Activated T-cell treated with anti-CD3 and anti-CD28 coated beads, Interleukin-2, amount 50 U/mL, for 48 hours (primary cell): ENCODE data around the gene DGKD.
"Not testable (repeated sequence)": the region's sequence is repeated elsewhere in the genome, so short reads cannot be mapped to it uniquely, and the experiment has no call there.

Experiments
- DNase-seq, 2 experiments: peaks; one replicate each; pipeline ENCODE4 v3.0.0-alpha.2; 2020

Gene DGKD

DNA sequence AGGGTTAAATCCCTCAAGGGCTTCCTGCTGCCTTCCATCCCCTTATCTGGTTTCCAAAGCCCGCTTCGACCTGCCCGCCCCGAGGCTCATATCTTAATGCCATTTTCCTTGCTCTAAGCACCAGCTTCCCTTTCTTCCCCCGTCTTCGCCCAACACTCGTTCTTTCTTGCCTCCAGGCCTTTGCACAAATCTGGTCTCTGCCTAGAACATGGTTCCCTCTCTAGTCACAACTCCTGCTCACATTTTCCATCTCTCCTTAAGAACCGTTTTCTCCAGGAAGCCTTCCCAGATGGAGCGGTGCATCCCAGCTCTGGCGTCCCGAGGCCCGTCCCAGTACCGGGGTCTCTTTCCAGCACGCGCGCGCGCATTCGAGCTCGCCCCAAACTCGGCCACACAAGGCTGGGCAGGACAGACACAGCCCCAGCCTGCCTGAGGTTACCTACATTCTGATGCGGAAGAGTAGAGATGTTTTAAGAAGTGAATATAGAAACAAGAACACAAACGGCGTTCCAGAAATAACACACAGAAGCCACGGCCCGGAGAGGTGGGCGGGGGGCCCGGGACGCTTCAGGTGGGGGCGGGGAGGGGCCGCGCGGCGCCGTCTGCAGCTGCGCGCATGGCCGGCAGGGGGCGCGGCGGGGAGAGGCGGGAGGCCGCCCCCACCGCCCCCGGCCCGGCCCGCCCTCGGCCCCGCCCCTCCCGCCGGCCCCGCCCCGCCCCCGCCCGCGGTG, at the start of gene DGKD:
Gene DGKD (plus strand): TSS at position 726 of the 731 bp plus-strand sequence. CDS start 25 bp downstream, outside the sequence.
- peak; percentile 82 to 84 for DNase-seq

DNA sequence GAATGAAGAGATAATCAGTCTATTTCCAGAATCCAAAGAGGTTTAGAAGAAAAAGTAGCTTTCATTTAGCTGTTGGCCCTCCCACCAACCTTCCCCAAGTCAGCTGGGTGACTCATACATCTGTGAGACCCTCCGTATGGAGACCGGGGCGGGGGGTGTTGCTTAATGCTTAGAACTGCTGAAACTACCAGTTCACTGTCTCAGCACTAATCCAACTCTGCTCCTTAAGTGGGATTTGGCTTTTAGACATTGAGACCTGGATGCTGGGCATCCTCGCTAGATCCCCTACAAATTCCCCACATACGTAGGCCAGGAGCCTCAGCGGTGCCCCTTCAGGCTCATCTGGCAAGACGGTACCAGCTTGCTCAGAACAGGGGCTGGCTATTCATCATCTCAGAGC, 46.7 kb upstream of the DGKD start, which contains the start of gene SAG:
Gene SAG (plus strand): TSS at position 252 of the 400 bp plus-strand sequence. CDS start 1,374 bp downstream, outside the sequence.
- no peak for DNase-seq

- no peak for DNase-seq
Measured at GRCh38 chr2:233311241-233311926, 42.9 kb upstream of the DGKD start.

DNA sequence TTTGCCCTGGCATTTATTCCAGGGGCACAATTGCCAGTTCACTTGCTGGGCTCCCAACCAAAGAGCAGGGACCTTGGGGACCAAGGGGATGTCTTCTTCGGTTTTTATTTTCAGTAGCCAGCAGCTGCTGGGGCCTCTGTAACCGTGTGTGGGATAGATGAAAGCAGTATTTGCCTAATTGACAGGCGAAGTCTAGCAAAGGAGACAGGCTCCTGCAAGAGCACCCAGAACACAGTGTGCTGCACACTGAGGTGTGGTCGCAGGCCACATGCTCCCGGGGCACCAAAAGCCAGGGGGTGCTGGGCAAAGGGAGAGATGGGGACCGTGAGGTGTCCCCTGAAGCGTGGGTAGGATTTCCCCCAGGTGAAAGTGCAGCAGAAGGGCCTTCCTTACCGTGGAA, 41.4 kb upstream of the DGKD start:
- no peak for DNase-seq

DNA sequence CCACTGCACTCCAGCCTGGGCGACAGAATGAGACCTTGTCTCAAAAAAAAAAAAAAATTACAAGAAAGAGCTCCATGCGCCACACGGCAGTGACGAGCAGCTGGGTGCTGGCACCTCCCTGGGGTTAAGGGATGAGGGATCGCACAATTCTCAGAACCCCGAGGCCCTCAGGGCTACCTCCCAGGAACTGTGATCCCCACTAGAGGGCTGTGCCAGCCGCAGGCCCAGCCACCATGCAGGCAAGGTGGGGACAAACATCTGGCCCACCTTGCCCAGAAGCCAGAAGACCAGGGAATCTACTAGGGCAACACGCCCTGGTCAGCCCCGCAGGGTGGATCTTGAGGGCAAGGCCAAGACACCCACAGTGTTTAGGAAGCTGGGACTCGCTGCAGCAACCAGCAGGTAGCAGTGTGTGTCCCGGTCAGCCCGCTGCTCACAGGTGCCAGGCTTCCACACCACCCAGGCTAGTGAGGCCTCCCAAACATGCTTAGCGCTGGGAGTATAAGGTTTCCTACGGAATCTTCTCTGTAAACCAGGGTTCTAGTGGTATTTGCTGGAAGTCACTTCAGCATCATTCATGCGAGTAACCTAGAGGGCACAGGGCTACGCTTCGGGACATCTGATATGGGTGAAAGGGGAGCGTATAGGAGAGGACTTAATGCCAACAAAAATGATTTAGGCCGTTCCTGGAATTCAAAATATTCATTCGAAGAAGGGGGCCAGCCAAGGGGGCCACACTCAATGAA, 39.9 kb upstream of the DGKD start:
- DNase-seq = no peak

DNA sequence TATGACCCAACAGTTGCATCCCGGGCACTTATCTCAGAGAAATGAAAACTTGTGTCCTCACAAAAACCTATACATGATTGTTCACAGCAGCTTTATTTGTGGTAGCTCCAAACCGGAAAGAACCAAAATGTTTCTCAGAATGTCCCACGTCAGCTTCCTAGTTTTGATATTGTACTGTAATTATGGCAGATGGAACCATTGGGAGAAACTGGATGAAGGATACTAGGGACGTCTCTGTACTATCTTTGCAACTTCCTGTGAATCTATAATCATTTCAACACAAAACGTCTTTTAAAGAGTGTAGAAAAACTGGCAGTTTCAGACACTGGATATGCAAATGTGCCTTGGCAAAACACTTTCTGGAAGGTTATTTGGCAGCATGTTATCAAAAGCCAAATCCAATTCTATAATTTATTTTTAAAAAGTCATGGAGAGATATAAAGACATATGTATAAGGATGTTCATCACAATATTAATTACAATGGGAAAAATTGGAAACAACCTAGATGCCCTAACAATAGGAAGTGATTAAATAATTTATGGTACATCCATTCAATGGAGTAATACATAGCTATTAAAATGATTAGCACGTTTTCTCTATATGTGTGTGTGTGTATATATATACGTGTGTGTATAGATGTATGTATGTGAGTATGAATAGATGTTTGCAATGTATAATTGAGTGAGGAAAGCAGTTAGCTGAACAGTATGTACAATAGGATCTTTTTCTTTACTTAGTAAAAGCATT, 36.9 kb upstream of the DGKD start:
- DNase-seq = no peak

DNA sequence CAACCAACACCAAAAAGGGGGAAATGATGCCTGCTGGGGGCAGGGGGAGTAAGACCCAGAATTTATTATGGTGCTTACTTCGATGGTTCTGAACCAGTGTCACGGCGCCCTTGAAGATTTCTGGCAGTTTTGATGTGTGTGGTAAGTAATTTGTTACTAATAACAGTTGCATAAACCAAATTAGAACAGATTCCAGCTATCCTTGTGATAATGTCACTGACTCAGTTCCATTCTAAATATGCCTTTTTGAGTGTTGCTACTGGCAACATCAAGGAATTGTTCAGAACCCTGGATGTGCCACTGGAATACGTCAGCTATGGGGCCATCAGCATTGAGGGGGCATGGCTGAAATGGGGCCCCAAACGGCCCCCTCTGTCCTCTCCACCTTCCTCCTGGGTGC, 35.0 kb upstream of the DGKD start:
- DNase-seq = no peak

DNA sequence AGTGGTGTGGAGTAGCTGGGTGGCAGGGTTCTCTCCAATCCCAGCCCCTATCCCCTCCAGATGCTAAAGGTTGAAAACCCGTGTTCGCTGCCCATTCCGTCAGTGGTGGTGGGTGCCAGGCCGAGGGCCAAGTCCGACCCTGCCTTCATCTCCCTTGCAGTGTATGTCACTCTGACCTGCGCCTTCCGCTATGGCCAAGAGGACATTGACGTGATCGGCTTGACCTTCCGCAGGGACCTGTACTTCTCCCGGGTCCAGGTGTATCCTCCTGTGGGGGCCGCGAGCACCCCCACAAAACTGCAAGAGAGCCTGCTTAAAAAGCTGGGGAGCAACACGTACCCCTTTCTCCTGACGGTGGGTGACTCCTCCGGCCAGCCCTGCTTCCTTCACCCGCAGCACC, 33.8 kb upstream of the DGKD start:
- DNase-seq = no peak

GRCh38 chr2:233321166-233321565, 33.1 kb upstream of the DGKD start:
- no peak for DNase-seq

- DNase-seq = no peak
Measured at GRCh38 chr2:233323851-233324250, 30.4 kb upstream of the DGKD start.

DNA sequence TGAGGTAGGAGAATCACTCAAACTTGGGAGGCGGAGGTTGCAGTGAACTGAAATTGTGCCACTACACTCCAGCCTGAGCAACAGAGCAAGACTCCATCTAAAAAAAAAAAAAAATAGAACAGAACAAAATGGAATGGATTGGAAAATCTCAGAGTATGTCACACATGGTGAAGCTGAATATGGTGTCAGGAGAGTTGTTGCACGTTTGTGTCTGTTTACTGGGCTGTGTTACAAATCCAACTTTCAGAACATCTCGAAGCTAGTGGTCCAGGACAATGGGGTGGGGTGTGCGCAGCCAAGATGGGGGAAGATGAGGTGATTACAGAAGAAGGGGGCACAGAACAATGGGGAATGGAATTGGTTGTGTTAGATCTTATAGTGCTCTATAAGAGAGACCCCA, 29.0 kb upstream of the DGKD start:
- DNase-seq = no peak

DNA sequence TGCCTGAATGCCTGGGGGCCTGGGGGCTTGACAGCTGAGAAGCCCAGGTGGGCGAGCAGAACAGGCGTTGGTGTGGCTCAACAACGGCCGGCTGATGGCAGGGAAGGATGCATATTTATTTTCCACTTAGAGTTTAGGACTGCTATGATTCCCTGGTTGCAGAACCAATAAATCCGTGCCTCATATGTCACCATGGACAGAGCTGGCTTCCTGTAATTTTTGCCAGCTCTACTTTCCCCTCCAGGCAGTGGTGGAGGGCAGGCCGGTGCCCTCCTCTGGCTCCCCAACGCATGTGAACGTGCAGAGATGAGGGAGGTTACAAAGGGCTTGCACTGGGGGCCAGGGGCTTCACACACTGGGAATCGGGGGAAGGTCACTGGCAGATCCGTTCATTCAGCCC, 28.5 kb upstream of the DGKD start:
- DNase-seq = no peak

DNA sequence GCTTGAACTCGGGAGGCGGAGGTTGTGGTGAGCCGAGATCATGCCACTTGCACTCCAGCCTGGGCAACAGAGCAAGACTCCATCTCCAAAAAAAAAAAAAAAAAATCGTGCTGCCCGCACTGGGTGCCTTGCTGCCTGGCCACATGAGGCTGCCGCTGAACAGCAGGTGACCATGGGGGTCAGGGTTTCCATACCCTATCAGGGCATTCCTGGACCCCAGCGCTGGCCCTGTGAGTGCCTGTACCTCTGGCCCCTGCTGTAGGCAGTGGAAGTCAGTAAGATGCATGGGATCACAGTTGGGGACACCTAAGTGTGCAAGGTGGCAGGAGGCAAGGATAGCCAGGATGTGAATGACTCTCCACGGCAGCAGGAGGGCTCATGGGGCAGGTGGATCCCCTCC, 27.8 kb upstream of the DGKD start:
- no peak for DNase-seq

DNA sequence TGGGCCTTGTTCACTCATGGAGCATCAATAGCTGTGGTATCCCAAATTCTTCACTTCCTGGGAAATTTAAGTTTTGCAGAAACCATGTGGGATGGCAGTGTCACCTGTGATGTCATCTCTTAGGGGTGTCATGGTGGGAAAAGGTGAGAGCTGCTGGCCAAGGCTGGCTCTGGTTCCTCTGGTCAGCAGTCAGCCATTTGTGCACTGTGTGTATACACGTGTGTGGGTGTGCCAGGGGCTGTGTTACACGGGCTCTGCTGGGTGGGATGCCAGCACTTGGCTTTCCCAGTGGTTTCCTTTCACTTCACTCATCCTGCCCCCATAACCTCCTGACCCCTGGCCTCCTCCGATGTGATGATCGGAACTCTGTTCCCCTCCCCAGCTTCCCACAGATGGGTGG, 25.4 kb upstream of the DGKD start:
- no peak for DNase-seq

DNA sequence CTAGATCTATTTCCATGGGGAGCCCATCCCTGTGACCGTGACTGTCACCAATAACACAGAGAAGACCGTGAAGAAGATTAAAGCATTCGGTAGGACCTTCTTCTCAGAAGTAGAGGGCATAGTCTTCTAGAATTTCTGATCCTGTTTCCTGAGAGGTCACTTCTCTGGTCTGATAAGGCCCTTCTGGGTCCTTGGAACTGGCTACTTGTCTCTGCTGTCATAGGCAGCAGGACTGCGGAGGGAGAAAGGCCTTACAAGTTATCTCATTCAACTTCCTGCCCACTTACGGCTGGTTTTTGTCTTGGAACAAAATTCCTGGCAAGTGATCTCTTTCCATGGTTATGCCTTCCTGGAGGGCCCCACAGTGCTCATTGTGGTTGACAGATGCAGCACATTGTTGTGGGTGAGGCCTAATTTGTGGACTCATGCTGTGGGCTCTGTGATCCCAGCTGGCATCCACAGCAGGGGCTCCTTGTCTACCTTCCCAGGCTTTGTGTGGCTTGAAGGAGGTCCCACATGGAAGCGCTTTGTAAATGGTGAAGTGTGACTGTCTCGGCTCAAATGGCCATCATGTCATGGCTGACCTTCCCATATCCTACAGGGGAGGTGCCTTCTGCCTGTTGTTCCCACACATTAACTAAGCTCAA, 24.7 kb upstream of the DGKD start:
- no peak for DNase-seq

- DNase-seq = peak; percentile 67 to 71
Measured at GRCh38 chr2:233331536-233331935, 22.8 kb upstream of the DGKD start.

DNA sequence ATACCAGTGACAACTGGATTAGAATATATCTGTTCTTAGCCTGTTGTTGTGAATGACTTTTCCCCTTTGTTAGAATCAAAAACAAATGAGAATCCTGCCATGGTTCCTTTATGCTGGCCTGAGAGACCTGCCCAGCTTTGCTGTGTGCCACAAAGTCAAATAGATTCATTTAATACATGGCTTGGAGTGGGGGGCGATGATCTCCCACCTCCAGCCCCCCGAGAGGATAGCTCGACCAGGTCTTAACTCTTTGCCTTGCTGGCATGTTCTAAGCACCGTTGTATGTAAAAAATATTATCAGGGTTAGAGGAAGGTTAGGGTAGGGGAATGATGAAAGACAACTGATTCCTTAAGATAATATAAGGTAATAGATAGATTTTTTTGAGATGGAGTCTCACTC, 22.2 kb upstream of the DGKD start:
- DNase-seq = no peak

GRCh38 chr2:233334915-233335314, 19.4 kb upstream of the DGKD start:
- no peak for DNase-seq

- DNase-seq = not testable (repeated sequence)
Measured at GRCh38 chr2:233336091-233336490, 18.2 kb upstream of the DGKD start.

GRCh38 chr2:233336541-233336940, 17.8 kb upstream of the DGKD start:
- no peak for DNase-seq

- no peak for DNase-seq
Measured at GRCh38 chr2:233338046-233338445, 16.2 kb upstream of the DGKD start.

- DNase-seq = no peak
Measured at GRCh38 chr2:233338812-233339368, 15.4 kb upstream of the DGKD start.
